Nephron (organoid): ENCODE data around the gene ZNF691.

ENCODE experiments used
- H3K27ac Mint-ChIP-seq, 3 experiments: 2 replicates each; pipeline ENCODE4 v1.8.0; 2020; ENCODE audit warnings: mixed read lengths in 3 of 3, mild to moderate bottlenecking in 2 of 3, moderate library complexity in 1 of 3
- H3K27me3 Mint-ChIP-seq: 2 replicates; pipeline ENCODE4 v1.8.0; 2021; ENCODE audit warnings: low read depth, mild to moderate bottlenecking, moderate library complexity, mixed read lengths
- H3K36me3 Mint-ChIP-seq: 2 replicates; pipeline ENCODE4 v1.8.0; 2020; ENCODE audit warnings: low read depth, mixed read lengths
- H3K4me1 Mint-ChIP-seq: 2 replicates; pipeline ENCODE4 v1.8.0; 2020; ENCODE audit warnings: mixed read lengths
- H3K4me3 Mint-ChIP-seq, 3 experiments: 2 replicates each; pipeline ENCODE4 v1.8.0; 2020; ENCODE audit warnings: mild to moderate bottlenecking in 3 of 3, mixed read lengths in 3 of 3, moderate library complexity in 2 of 3
- H3K9me3 Mint-ChIP-seq: 2 replicates; pipeline ENCODE4 v1.8.0; 2020; ENCODE audit warnings: mixed read lengths
- CTCF ChIP-seq, 3 experiments: fragments of 200-600 bp; sonication (generic); IDR thresholded peaks; one replicate each; pipeline ENCODE4 v1.5.0; 2021; ENCODE audit warnings: antibody characterized with exemption in 3 of 3; ENCODE audit not compliant: unreplicated experiment in 3 of 3

The ZNF691 gene

GRCh38 chr1:42817976-42818375, 28.4 kb upstream of the ZNF691 start:
- Mint-ChIP-seq H3K27me3 (no peaks in the 10 kb centered on the region), H3K27ac (peak overlapping the region in 2 of 3 experiments; percentile 91 to 92), H3K36me3 (peaks cover 16% of the 10 kb centered on the region), H3K9me3 (no peaks in the 10 kb centered on the region), H3K4me1 (peaks cover 30% of the 10 kb centered on the region), H3K4me3 (peak overlapping the region; percentile 76 to 90 (median 86))
- TF ChIP-seq CTCF (IDR thresholded peaks at IDR 0.05; ENCODE audit: unreplicated experiment in 3 of 3) = no peak

DNA sequence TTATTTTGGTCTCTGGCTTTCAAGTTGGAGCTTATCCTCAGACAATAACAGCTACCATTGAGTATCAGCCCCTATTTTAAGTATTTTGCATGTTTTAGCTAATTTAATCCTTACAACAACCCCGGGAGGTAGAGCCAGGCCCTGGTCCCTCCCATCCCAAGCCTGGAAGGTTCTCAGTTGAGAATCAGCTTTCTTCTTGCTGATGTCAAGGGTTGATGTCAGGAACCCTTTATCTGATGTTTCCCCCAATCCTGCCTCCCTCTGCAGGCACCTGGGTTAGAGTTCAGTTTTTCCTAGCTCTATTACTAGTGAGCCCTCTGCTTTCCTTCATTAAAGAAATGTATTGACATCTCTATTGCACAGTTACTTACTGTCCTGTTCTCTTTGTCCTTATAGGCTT, 25.6 kb upstream of the ZNF691 start:
- TF ChIP-seq CTCF (IDR thresholded peaks at IDR 0.05; ENCODE audit: unreplicated experiment in 3 of 3) = no peak
- Mint-ChIP-seq H3K4me1 (peaks cover 43% of the 10 kb centered on the region), H3K27ac (peak overlapping the region in 1 of 3 experiments; percentile 29), H3K9me3 (no peaks in the 10 kb centered on the region), H3K4me3 (peak overlapping the region; percentile 7 to 35 (median 16)), H3K36me3 (peaks cover 7% of the 10 kb centered on the region), H3K27me3 (no peaks in the 10 kb centered on the region)

- no peaks in the 10 kb centered on the region for H3K9me3 Mint-ChIP-seq
- no peak overlapping the region for H3K4me3 Mint-ChIP-seq
- no peaks in the 10 kb centered on the region for H3K27me3 Mint-ChIP-seq
- TF ChIP-seq CTCF (IDR thresholded peaks at IDR 0.05; ENCODE audit: unreplicated experiment in 3 of 3) = no peak
- H3K27ac Mint-ChIP-seq = no peak overlapping the region
- H3K4me1 Mint-ChIP-seq = peaks cover 36% of the 10 kb centered on the region
- H3K36me3 Mint-ChIP-seq = no peaks in the 10 kb centered on the region
Observed at GRCh38 chr1:42821690-42822089, 24.7 kb upstream of the ZNF691 start.

GRCh38 chr1:42822800-42823392, 23.5 kb upstream of the ZNF691 start:
- Mint-ChIP-seq H3K36me3 (no peaks in the 10 kb centered on the region), H3K27ac (peak overlapping the region; percentile 6 to 84 (median 71)), H3K4me1 (peaks cover 29% of the 10 kb centered on the region), H3K4me3 (peak overlapping the region in 1 of 3 experiments; percentile 8), H3K9me3 (no peaks in the 10 kb centered on the region), H3K27me3 (no peaks in the 10 kb centered on the region)
- TF ChIP-seq CTCF (IDR thresholded peaks at IDR 0.05; ENCODE audit: unreplicated experiment in 3 of 3) = no peak

DNA sequence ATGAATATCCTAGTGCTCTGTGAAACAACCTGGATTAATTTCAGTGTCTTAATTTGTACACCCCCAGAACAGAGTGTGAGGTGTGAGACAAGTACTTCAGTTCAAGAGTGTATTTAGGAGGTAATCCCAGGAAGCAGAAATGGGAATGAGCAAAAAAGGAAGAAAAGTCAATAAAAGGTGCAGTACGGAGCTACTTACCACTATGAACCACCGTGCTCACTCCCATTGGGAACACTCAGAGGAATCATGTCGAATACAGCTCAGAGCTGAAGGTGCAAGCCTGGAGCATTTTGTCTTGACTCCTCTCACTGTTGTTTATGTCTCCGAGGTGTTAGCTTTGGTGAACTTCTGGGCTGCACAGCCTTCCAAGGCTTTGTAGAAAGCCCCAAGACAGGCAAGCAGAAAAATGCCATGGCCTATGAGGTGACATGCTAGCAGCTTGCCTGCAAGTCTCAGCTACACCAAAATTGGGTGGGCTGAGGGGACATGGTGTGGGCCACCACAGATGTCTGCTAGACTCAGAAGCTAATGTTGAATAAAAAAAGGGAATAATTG, 21.9 kb upstream of the ZNF691 start:
- peak overlapping the region in 1 of 3 experiments; percentile 6 for H3K27ac Mint-ChIP-seq
- H3K4me3 Mint-ChIP-seq = no peak overlapping the region
- no peaks in the 10 kb centered on the region for H3K9me3 Mint-ChIP-seq
- peaks cover 27% of the 10 kb centered on the region for H3K4me1 Mint-ChIP-seq
- H3K36me3 Mint-ChIP-seq = no peaks in the 10 kb centered on the region
- TF ChIP-seq CTCF (IDR thresholded peaks at IDR 0.05; ENCODE audit: unreplicated experiment in 3 of 3) = no peak
- no peaks in the 10 kb centered on the region for H3K27me3 Mint-ChIP-seq
